Measurements from ENCODE around the gene AGGF1.
"Not testable (repeated sequence)": the region's sequence is repeated elsewhere in the genome, so short reads cannot be mapped to it uniquely, and the experiment has no call there.

The AGGF1 gene

GRCh38 chr5:77086689-77087483 is 56.7 kb downstream of the AGGF1 start, which contains the start of gene ZBED3:
ZBED3 (minus strand) TSS chr5:77087285; CDS start chr5:77077878, 9,407 bp downstream.
- DNase-seq (ENCODE audit: insufficient read length, low spot score) (peak; percentile 59), FAIRE-seq (no peak)
- no peak for TF ChIP-seq POLR2A (IDR thresholded peaks at IDR 0.05; ENCODE audit: low read depth, low read length)

- peak; percentile 91 for FAIRE-seq
- no peak for DNase-seq (ENCODE audit: insufficient read length, low spot score)
- no peak for TF ChIP-seq POLR2A (IDR thresholded peaks at IDR 0.05; ENCODE audit: low read depth, low read length)
These were observed 57.5 kb downstream of the AGGF1 start for GRCh38 chr5:77087484-77088261.

- DNase-seq (ENCODE audit: insufficient read length, low spot score) (no peak), FAIRE-seq (no peak)
- TF ChIP-seq POLR2A (IDR thresholded peaks at IDR 0.05; ENCODE audit: low read depth, low read length), result no peak
These were observed 65.0 kb downstream of the AGGF1 start for GRCh38 chr5:77095189-77095588.

GRCh38 chr5:77101298-77101697 is 71.1 kb downstream of the AGGF1 start:
- FAIRE-seq (peak; percentile 95), DNase-seq (ENCODE audit: insufficient read length, low spot score) (peak; percentile 49)
- TF ChIP-seq POLR2A (IDR thresholded peaks at IDR 0.05; ENCODE audit: low read depth, low read length), result no peak

GRCh38 chr5:77102549-77102948 is 72.3 kb downstream of the AGGF1 start:
- TF ChIP-seq POLR2A (IDR thresholded peaks at IDR 0.05; ENCODE audit: low read depth, low read length), result no peak
- DNase-seq (ENCODE audit: insufficient read length, low spot score) (no peak), FAIRE-seq (no peak)

GRCh38 chr5:77103457-77103856 is 73.3 kb downstream of the AGGF1 start:
- DNase-seq (ENCODE audit: insufficient read length, low spot score) (no peak), FAIRE-seq (no peak)
- no peak for TF ChIP-seq POLR2A (IDR thresholded peaks at IDR 0.05; ENCODE audit: low read depth, low read length)

- TF ChIP-seq POLR2A (IDR thresholded peaks at IDR 0.05; ENCODE audit: low read depth, low read length), result no peak
- FAIRE-seq (no peak), DNase-seq (ENCODE audit: insufficient read length, low spot score) (no peak)
These were observed 74.6 kb downstream of the AGGF1 start for GRCh38 chr5:77104813-77105212.

GRCh38 chr5:77107035-77107434 is 76.8 kb downstream of the AGGF1 start:
- not testable (repeated sequence) for FAIRE-seq; DNase-seq (ENCODE audit: insufficient read length, low spot score)
